ENCODE data around the gene TXNRD2.

- TF ChIP-seq POLR2AphosphoS5 (IDR thresholded peaks at IDR 0.05; ENCODE audit: low read depth, low read length): no peak
- TF ChIP-seq TAF1 (IDR thresholded peaks at IDR 0.05; ENCODE audit: borderline replicate concordance, insufficient read depth, low read length): no peak
- TF ChIP-seq, protein P1, sequence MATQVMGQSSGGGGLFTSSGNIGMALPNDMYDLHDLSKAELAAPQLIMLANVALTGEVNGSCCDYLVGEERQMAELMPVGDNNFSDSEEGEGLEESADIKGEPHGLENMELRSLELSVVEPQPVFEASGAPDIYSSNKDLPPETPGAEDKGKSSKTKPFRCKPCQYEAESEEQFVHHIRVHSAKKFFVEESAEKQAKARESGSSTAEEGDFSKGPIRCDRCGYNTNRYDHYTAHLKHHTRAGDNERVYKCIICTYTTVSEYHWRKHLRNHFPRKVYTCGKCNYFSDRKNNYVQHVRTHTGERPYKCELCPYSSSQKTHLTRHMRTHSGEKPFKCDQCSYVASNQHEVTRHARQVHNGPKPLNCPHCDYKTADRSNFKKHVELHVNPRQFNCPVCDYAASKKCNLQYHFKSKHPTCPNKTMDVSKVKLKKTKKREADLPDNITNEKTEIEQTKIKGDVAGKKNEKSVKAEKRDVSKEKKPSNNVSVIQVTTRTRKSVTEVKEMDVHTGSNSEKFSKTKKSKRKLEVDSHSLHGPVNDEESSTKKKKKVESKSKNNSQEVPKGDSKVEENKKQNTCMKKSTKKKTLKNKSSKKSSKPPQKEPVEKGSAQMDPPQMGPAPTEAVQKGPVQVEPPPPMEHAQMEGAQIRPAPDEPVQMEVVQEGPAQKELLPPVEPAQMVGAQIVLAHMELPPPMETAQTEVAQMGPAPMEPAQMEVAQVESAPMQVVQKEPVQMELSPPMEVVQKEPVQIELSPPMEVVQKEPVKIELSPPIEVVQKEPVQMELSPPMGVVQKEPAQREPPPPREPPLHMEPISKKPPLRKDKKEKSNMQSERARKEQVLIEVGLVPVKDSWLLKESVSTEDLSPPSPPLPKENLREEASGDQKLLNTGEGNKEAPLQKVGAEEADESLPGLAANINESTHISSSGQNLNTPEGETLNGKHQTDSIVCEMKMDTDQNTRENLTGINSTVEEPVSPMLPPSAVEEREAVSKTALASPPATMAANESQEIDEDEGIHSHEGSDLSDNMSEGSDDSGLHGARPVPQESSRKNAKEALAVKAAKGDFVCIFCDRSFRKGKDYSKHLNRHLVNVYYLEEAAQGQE (IDR thresholded peaks at IDR 0.05; ENCODE audit: insufficient read depth in 1 of 2, low read depth in 2 of 2, low read length in 2 of 2): no peak
Measured at GRCh38 chr22:19857382-19857781, 84.2 kb downstream of the TXNRD2 start.
